Omental fat pad (tissue), 4 donors: ENCODE data around the gene CCND3. TPM values are rescaled to one million over a fixed set of nuclear protein-coding genes. Genes with fewer than 3 reads are reported as not detected.
A peak's percentile ranks its signal among the peaks of the same experiment; 100 is the strongest.

ENCODE experiments used
- ATAC-seq: fragments of 150-250 bp; one replicate; pipeline ENCODE4 v1.9.1; 2016; ENCODE audit warnings: mild to moderate bottlenecking, moderate library complexity; ENCODE audit not compliant: low FRiP score
- DNase-seq: peaks from one replicate; pipeline ENCODE4 v3.0.0-alpha.2; 2019; ENCODE audit warnings: low spot score
- CTCF ChIP-seq, 3 donors: fragments of 450-650 bp; IDR thresholded peaks; one replicate each; pipeline ENCODE4 v1.5.1; 2016 to 2017; ENCODE audit warnings: antibody characterized with exemption in 3 of 3, mild to moderate bottlenecking in 3 of 3, moderate library complexity in 2 of 3
- total RNA-seq, 4 donors: library from RNA; depleted of rRNA; stranded (reverse); fragments of >200 nt; gene quantifications; one replicate each; pipeline ENCODE4 v1.1.0, GENCODE V29; 2016

CCND3 gene
- total RNA-seq, 4 donors from 2014 or later, result 117 to 186 (median 151) TPM

GRCh38 chr6:41921712-41921998 lies 20.0 kb downstream of the CCND3 start:
- no peak for TF ChIP-seq CTCF (IDR thresholded peaks at IDR 0.05)
- ATAC-seq, result peak; percentile 12
- DNase-seq, result no peak

GRCh38 chr6:41920921-41921711 lies 20.5 kb downstream of the CCND3 start, which contains the start of the genes BYSL and MED20:
Gene BYSL (plus strand): TSS chr6:41921499. CDS start chr6:41921563, 64 bp downstream.
Gene MED20 (minus strand): TSS chr6:41921139. CDS start chr6:41921018, 121 bp downstream.
- TF ChIP-seq CTCF (IDR thresholded peaks at IDR 0.05), result peak in 2 of 3 donors; percentile 93 to 95
- peak; percentile 93 for DNase-seq
- peak; percentile 95 for ATAC-seq

- TF ChIP-seq CTCF (IDR thresholded peaks at IDR 0.05), result no peak
- ATAC-seq (peak; percentile 18), DNase-seq (no peak)
These were observed 24.1 kb downstream of the CCND3 start for GRCh38 chr6:41917528-41917927.

- no peak for ATAC-seq
- TF ChIP-seq CTCF (IDR thresholded peaks at IDR 0.05), result no peak
These were observed 26.6 kb downstream of the CCND3 start for GRCh38 chr6:41914869-41915530.

GRCh38 chr6:41914343-41914742 lies 27.3 kb downstream of the CCND3 start:
- no peak for TF ChIP-seq CTCF (IDR thresholded peaks at IDR 0.05)
- no peak for ATAC-seq
- DNase-seq, result no peak

More at GRCh38 chr6:41914869-41915530, 26.6 kb downstream of the CCND3 start:
- no peak for DNase-seq

- ATAC-seq (no peak), DNase-seq (no peak)
- TF ChIP-seq CTCF (IDR thresholded peaks at IDR 0.05), result no peak
These were observed 31.9 kb downstream of the CCND3 start for GRCh38 chr6:41909727-41910126.
